Measurements from ENCODE around the gene PSMA1. TPM values are rescaled to one million over a fixed set of nuclear protein-coding genes. Genes with fewer than 3 reads are reported as not detected.
"Not testable (repeated sequence)": the region's sequence is repeated elsewhere in the genome, so short reads cannot be mapped to it uniquely, and the experiment has no call there.

PSMA1 gene
- total RNA-seq, 6 experiments from 2014 or later: 69.4 to 95.1 (median 90.7) TPM

DNA sequence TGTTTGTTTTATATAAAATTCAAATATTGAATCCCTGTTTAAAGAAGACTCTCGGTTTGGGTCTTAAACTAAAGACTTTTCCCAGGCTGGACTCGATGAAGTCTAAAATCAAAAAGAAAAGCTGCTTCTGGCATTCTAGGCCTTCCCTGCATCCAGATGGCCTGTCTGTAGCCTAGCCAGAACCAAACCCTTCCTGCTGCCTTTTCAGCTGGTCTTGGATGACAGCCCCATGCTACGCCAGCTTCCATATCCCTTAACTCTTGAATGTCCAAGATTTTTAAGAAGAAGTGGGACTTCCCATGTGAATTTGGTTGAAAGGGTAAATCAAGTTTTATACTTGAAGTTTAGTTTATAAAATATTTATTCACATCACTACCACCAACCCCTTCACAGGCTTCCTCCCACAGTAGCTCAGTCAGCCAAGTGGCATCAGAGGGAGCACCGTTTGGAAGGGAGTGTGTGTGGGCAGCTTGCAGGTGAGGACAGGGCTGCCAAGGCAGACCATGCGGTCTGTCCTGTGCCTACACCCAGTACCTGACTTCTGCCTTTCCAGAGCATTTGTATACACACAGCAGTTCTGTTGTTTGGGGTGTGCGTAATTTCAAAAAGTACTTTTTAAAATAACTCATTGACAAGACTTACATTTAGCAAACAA is 18.2 kb upstream of the PSMA1 start:
- Histone ChIP-seq H3K36me3 (no peaks in the 10 kb centered on the region), H3K27me3 (no peaks in the 10 kb centered on the region), H3K27ac (peak overlapping the region in 1 of 3 donors; percentile 94), H3K4me1 (peaks cover 0 to 57% (median 4%) of the 10 kb centered on the region in 4 donors), H3K4me3 (no peak overlapping the region), H3K9me3 (no peaks in the 10 kb centered on the region)
- 60% methylated on average over 6 of the region's 6 CpGs for WGBS (ENCODE audit: insufficient coverage, low coverage, low lambda C conversion rate, missing lambda C conversion rate)
- no peak for TF ChIP-seq POLR2A (IDR thresholded peaks at IDR 0.05)
- TF ChIP-seq, protein P1, sequence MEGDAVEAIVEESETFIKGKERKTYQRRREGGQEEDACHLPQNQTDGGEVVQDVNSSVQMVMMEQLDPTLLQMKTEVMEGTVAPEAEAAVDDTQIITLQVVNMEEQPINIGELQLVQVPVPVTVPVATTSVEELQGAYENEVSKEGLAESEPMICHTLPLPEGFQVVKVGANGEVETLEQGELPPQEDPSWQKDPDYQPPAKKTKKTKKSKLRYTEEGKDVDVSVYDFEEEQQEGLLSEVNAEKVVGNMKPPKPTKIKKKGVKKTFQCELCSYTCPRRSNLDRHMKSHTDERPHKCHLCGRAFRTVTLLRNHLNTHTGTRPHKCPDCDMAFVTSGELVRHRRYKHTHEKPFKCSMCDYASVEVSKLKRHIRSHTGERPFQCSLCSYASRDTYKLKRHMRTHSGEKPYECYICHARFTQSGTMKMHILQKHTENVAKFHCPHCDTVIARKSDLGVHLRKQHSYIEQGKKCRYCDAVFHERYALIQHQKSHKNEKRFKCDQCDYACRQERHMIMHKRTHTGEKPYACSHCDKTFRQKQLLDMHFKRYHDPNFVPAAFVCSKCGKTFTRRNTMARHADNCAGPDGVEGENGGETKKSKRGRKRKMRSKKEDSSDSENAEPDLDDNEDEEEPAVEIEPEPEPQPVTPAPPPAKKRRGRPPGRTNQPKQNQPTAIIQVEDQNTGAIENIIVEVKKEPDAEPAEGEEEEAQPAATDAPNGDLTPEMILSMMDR (IDR thresholded peaks at IDR 0.05): no peak
- intact Hi-C loops (cut with DNase I): loop anchor here in 1 of 2 donors (10.0 kb wide), 1 partner anchor 366 kb away; no protein-coding TSS in a partner anchor
- DNase-seq (no peak), ATAC-seq (no peak)

DNA sequence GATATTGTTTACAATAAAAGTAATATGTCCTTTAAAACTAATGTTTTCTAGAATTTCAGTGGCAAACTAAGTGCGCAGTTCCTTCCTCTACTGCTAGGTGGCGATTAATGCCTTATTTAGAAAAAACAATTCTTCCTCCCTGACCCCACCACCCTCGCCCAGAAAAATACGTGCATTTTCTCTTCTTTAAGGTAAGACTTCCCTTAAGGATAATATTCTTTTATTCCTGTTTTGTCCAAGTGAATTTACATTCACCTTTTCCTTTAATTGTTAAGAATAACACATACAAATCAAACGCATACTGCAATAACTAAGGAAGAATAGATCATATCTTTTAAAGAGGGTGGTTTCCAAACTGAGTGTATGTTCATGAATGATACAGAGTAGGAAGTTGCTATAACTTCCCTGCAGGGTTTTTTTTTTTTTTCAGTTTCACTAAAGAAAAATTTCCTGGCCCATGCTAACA is 17.0 kb upstream of the PSMA1 start:
- ATAC-seq: peak in 3 of 4 donors; percentile 20 to 43 (median 38)
- intact Hi-C loops (cut with DNase I): loop anchor here in 1 of 2 donors (10.0 kb wide), 1 partner anchor 368 kb away; no protein-coding TSS in a partner anchor
- Histone ChIP-seq H3K4me3 (no peak overlapping the region), H3K27me3 (no peaks in the 10 kb centered on the region), H3K27ac (peak overlapping the region in 1 of 3 donors; percentile 94), H3K4me1 (peaks cover 0 to 45% (median 4%) of the 10 kb centered on the region in 4 donors), H3K9me3 (no peaks in the 10 kb centered on the region), H3K36me3 (no peaks in the 10 kb centered on the region)
- 3% methylated on average over 5 of the region's 5 CpGs for WGBS (ENCODE audit: insufficient coverage, low coverage, low lambda C conversion rate, missing lambda C conversion rate)
- no peak for DNase-seq
- TF ChIP-seq POLR2A (IDR thresholded peaks at IDR 0.05): no peak
- TF ChIP-seq, protein P1 (IDR thresholded peaks at IDR 0.05): peak; percentile 74 to 80 (median 75)

DNA sequence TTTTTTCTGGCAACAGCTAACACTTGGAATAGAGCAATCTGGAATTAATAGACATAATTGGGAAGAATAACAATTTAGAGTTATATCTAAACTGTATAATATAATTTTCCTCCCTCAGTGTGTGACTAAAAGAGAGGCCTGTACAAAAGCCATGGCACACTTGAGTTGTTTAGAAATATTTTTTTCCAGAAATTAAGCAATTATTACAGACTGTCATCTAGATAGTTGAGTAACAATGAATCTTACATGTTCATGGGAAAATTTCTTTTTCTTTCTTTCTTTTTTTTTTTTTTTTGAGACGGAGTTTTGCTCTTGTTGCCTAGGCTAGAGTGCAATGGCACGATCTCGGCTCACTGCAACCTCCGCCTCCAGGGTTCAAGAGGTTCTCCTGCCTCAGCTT is 15.0 kb upstream of the PSMA1 start:
- H3K36me3 ChIP-seq, H3K27ac ChIP-seq, H3K4me3 ChIP-seq, ATAC-seq, H3K9me3 ChIP-seq, H3K27me3 ChIP-seq, DNase-seq: not testable (repeated sequence)
- WGBS (ENCODE audit: insufficient coverage, low coverage, low lambda C conversion rate, missing lambda C conversion rate): 93% methylated on average over 4 of the region's 4 CpGs
- peaks cover 0 to 32% (median 2%) of the 10 kb centered on the region in 4 donors for H3K4me1 ChIP-seq
- intact Hi-C loops (cut with DNase I): loop anchor here in 1 of 2 donors (10.0 kb wide), 1 partner anchor 370 kb away; no protein-coding TSS in a partner anchor

DNA sequence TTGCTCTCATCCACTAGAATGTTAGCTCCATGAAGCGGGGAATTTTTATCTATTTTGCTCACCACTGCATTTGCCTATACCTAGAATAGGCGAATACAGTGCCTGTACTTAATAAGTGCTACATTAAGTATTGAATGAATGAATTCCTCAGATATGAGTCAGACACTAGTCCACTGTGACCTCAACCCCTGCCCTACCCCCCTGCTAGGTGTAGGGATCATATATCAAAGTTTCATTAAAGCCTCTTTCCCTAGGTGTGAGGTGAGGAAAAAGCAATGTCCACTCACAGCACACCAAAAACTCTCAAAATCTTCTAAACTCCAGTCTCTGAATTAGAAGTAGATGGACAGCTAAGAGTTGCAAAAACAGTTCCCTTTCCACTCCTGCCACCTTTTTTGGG is 9.8 kb upstream of the PSMA1 start:
- WGBS (ENCODE audit: insufficient coverage, low coverage, low lambda C conversion rate, missing lambda C conversion rate): 100% methylated on average over 2 of the region's 2 CpGs
- no peak overlapping the region for H3K4me3 ChIP-seq
- no peaks in the 10 kb centered on the region for H3K9me3 ChIP-seq
- no peak overlapping the region for H3K27ac ChIP-seq
- TF ChIP-seq POLR2A (IDR thresholded peaks at IDR 0.05): no peak
- TF ChIP-seq, protein P1 (IDR thresholded peaks at IDR 0.05): no peak
- H3K4me1 ChIP-seq: no peaks in the 10 kb centered on the region
- intact Hi-C loops (cut with DNase I): loop anchor here (10.0 kb wide), 2 partner anchors 365 to 375 kb away; partner anchors contain the start of gene CYP2R1 (in 1 of the 2)
- no peak for DNase-seq
- no peak for ATAC-seq
- H3K36me3 ChIP-seq: no peaks in the 10 kb centered on the region
- H3K27me3 ChIP-seq: no peaks in the 10 kb centered on the region

DNA sequence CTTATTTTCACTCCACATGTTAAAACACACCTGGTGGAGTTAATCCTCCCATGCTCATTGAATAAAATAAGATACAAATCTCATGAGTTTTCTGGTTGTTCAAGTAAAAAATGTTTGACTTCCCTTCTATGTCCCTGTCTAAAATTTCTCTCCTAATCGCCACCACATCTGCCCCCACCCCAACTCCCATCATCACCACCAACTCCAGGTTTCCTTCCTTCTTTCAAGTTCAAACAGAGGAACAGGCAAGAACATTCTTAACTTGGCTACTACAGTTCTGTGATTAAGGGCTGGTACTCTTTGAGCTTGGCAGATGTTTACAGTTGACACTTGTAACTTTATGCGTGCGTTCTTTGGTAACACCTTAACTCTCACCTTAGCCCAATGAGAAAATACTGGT is 9.1 kb upstream of the PSMA1 start:
- Histone ChIP-seq H3K4me1 (no peaks in the 10 kb centered on the region), H3K4me3 (no peak overlapping the region), H3K36me3 (no peaks in the 10 kb centered on the region), H3K9me3 (no peaks in the 10 kb centered on the region), H3K27me3 (no peaks in the 10 kb centered on the region), H3K27ac (no peak overlapping the region)
- intact Hi-C loops (cut with DNase I): loop anchor here in 1 of 2 donors (10.0 kb wide), 1 partner anchor 365 kb away; the partner anchor contains the start of gene CYP2R1
- WGBS (ENCODE audit: insufficient coverage, low coverage, low lambda C conversion rate, missing lambda C conversion rate): 85% methylated on average over 3 of the region's 3 CpGs
- no peak for ATAC-seq
- no peak for TF ChIP-seq POLR2A (IDR thresholded peaks at IDR 0.05)
- DNase-seq: no peak

Data from right lobe of liver (tissue), 6 donors.